ENCODE measurements around the gene ABHD16A.
"Not testable (repeated sequence)": the region's sequence is repeated elsewhere in the genome, so short reads cannot be mapped to it uniquely, and the experiment has no call there.

Gene ABHD16A

DNA sequence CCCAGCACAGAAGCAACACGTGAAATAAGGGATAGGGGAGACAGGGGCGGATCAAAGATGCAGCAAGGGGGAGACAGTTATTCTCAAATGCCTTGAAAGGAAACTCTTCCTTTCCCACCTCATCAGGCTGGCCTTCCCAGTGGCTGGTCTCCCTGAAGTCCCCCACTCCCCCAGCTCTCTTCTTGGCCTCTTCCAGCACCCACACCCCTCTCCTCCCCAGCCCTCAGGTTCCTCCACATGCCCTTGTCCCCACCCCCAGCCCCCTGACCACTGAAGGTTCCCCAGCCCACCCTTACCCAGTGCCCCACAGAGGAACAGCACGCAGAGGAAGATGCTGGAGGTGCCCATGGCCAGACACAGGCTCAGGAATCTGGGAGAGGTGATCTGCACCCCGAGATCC is 10.3 kb upstream of the ABHD16A start:
- TF ChIP-seq, protein P1, sequence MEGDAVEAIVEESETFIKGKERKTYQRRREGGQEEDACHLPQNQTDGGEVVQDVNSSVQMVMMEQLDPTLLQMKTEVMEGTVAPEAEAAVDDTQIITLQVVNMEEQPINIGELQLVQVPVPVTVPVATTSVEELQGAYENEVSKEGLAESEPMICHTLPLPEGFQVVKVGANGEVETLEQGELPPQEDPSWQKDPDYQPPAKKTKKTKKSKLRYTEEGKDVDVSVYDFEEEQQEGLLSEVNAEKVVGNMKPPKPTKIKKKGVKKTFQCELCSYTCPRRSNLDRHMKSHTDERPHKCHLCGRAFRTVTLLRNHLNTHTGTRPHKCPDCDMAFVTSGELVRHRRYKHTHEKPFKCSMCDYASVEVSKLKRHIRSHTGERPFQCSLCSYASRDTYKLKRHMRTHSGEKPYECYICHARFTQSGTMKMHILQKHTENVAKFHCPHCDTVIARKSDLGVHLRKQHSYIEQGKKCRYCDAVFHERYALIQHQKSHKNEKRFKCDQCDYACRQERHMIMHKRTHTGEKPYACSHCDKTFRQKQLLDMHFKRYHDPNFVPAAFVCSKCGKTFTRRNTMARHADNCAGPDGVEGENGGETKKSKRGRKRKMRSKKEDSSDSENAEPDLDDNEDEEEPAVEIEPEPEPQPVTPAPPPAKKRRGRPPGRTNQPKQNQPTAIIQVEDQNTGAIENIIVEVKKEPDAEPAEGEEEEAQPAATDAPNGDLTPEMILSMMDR (IDR thresholded peaks at IDR 0.05), result no peak
- no peaks in the 10 kb centered on the region for H3K36me3 Mint-ChIP-seq (ENCODE audit: low read depth)
- peak overlapping the region; percentile 98 for H3K27ac Mint-ChIP-seq
- no peaks in the 10 kb centered on the region for H3K9me3 Mint-ChIP-seq
- peak overlapping the region; percentile 68 for H3K4me3 Mint-ChIP-seq
- H3K4me1 Mint-ChIP-seq, result peaks cover 72% of the 10 kb centered on the region
- H3K27me3 Mint-ChIP-seq (ENCODE audit: low read depth, poor library complexity), result no peaks in the 10 kb centered on the region
- no peak for DNase-seq

DNA sequence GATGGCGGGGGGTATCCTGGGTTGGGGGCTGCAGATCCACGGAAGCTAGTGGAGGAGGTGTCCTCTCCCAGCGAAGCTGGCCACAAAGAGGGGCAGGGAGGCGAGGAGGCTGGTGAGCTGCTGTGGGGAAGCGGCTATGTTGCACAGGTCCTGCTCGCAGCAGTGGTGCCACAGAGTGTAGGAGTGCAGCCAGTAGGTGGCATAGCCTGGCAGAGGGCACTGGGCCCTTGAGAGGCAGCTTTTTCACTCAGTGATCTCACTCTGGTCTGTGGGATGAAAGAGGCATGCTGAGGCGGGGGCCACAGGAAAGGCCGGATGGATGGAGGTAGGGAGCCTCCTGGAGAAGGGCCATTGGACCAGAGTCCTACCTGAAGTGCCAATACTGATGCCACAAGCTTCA is 9.2 kb upstream of the ABHD16A start:
- Mint-ChIP-seq H3K4me1 (peaks cover 65% of the 10 kb centered on the region), H3K27ac (peak overlapping the region; percentile 98), H3K9me3 (no peaks in the 10 kb centered on the region), H3K4me3 (peak overlapping the region; percentile 63), H3K27me3 (ENCODE audit: low read depth, poor library complexity) (no peaks in the 10 kb centered on the region), H3K36me3 (ENCODE audit: low read depth) (no peaks in the 10 kb centered on the region)
- TF ChIP-seq, protein P1 (IDR thresholded peaks at IDR 0.05), result no peak
- DNase-seq, result no peak

DNA sequence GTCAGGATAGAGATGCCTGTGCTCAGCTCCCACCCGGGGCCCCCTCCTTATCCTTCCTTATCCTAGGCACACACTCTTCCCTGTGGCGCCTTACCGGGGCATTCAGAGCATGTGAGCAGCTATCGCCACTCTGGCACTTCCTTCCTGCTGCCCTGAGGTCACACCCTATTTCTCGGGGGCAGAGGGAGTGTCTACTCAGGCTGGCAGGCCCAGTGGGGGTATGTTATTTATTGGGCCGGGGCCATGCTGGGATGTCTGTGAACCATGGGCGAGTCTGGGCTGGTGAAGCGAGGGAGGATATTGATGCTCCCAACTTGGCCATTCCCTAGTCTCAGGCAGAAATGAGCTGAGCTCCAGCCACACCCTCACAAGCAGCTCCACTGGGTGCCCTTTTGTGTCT is 8.1 kb upstream of the ABHD16A start:
- peaks cover 67% of the 10 kb centered on the region for H3K4me1 Mint-ChIP-seq
- DNase-seq, result no peak
- H3K4me3 Mint-ChIP-seq, result no peak overlapping the region
- H3K36me3 Mint-ChIP-seq (ENCODE audit: low read depth), result no peaks in the 10 kb centered on the region
- H3K9me3 Mint-ChIP-seq, result no peaks in the 10 kb centered on the region
- TF ChIP-seq, protein P1 (IDR thresholded peaks at IDR 0.05), result no peak
- peak overlapping the region; percentile 64 for H3K27ac Mint-ChIP-seq
- peaks cover 3% of the 10 kb centered on the region for H3K27me3 Mint-ChIP-seq (ENCODE audit: low read depth, poor library complexity)

DNA sequence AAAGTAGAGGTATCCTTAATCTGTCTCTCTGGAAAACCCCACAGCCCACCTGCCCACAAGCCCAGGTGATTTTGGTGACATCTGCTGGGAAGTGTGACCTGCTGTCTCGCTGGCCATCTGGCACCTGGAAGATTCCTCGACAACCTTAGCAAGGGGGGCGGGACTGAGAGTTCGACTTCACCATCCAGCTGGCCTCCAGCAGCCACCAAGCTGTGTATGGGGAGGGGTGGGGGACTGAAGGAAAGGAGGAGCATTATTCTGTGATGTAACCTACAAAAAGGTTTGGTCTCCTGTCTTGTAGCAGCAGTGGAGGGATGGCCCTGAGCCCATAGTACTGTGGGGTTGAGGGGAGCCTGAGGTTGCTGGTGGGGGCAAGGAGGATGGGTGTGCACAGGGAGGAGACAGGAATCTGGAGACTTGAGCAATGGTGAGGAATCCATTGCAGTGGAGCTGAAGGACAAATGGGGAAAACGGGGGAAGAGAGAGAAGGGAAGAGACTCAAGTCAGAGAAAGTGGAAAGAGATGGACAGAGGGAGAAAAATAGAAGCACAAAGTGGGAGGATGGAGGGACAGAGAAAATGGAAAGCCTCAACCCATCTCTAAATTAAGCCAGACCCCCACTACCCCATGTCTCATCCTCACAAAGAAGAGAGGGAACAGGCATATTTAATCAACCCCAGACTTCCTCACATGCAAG is 7.5 kb upstream of the ABHD16A start:
- Mint-ChIP-seq H3K27ac (no peak overlapping the region), H3K9me3 (no peaks in the 10 kb centered on the region), H3K4me1 (peaks cover 62% of the 10 kb centered on the region), H3K36me3 (ENCODE audit: low read depth) (no peaks in the 10 kb centered on the region), H3K27me3 (ENCODE audit: low read depth, poor library complexity) (peaks cover 4% of the 10 kb centered on the region), H3K4me3 (no peak overlapping the region)
- TF ChIP-seq, protein P1 (IDR thresholded peaks at IDR 0.05), result no peak
- DNase-seq, result no peak

DNA sequence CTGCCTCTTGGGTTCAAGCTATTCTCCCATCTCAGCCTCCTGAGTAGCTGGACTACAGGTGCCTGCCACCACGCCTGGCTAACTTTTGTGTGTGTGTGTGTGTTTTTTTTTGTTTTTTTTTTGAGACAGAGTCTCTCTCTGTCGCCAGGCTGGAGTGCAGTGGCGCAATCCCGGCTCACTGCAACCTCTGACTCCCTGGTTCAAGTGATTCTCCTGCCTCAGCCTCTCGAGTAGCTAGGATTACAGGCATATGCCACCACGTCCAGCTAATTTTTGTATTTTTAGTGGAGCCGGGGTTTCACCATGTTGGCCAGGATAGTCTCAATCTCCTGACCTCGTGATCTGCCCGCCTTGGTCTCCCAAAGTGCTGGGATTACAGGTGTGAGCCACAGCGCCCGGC is 6.0 kb upstream of the ABHD16A start:
- not testable (repeated sequence) for H3K36me3 Mint-ChIP-seq (ENCODE audit: low read depth); H3K4me3 Mint-ChIP-seq; H3K9me3 Mint-ChIP-seq; H3K27me3 Mint-ChIP-seq (ENCODE audit: low read depth, poor library complexity); DNase-seq; H3K27ac Mint-ChIP-seq
- H3K4me1 Mint-ChIP-seq, result peaks cover 47% of the 10 kb centered on the region

DNA sequence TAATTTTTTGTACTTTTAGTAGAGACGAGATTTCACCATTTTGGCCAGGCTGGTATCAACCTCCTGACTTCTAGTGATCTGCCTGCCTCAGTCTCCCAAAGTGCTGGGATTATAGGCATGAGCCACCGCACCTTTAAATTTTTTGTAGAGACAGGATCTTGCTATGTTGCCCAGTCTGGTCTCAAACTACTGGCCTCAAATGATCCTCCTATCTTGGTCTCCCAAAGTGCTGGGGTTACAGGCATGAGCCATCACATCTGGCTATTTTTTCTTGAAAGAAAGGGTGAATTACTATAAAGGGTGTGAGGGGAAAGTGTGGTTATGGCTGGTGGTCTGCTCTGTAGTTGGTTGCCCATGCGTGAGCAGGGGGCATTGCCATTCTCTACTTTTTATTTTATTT is 5.1 kb upstream of the ABHD16A start:
- H3K27ac Mint-ChIP-seq, result no peak overlapping the region
- no peak overlapping the region for H3K4me3 Mint-ChIP-seq
- peaks cover 41% of the 10 kb centered on the region for H3K4me1 Mint-ChIP-seq
- no peaks in the 10 kb centered on the region for H3K9me3 Mint-ChIP-seq
- TF ChIP-seq, protein P1 (IDR thresholded peaks at IDR 0.05), result no peak
- H3K36me3 Mint-ChIP-seq (ENCODE audit: low read depth), result no peaks in the 10 kb centered on the region
- peaks cover 4% of the 10 kb centered on the region for H3K27me3 Mint-ChIP-seq (ENCODE audit: low read depth, poor library complexity)
- DNase-seq, result no peak
